Activated CD8-positive, alpha-beta memory T cell treated with anti-CD3 and anti-CD28 coated beads for 36 hours (primary cell): Measurements from ENCODE around the gene QRFP. TPM values are rescaled to one million over a fixed set of nuclear protein-coding genes. Genes with fewer than 3 reads are reported as not detected.

Experiments
- CTCF ChIA-PET: fragments of 350-600 bp; sonication (Branson Sonifier 250); formaldehyde crosslinking; loops from one replicate; lab custom pipeline; 2021; ENCODE audit warnings: antibody characterized with exemption; lab: Charles Lee
- POLR2A ChIA-PET: fragments of 350-600 bp; sonication (Branson Sonifier 250); formaldehyde crosslinking; loops from one replicate; lab custom pipeline; 2021; ENCODE audit warnings: antibody characterized with exemption; lab: Charles Lee
- total RNA-seq, 2 experiments: library from RNA; stranded (reverse); gene quantifications; one replicate each; pipeline ENCODE4 v1.2.3, GENCODE V29; 2021

The QRFP gene
- total RNA-seq, 2 experiments from 2014 or later = not detected

GRCh38 chr9:130908878-130909355 lies 12.3 kb upstream of the QRFP start:
- CTCF ChIA-PET = no interaction called here
- POLR2A ChIA-PET = no interaction called here

- ChIA-PET POLR2A (no interaction called here), CTCF (interaction anchor here (0.7 kb wide), 1 partner anchor 14 kb away, joined by 3 read pairs; no protein-coding TSS in a partner anchor)
These were observed 11.7 kb upstream of the QRFP start for GRCh38 chr9:130908146-130908877.

- ChIA-PET POLR2A (no interaction called here), CTCF (no interaction called here)
These were observed 10.3 kb upstream of the QRFP start for GRCh38 chr9:130906735-130907416.

- POLR2A ChIA-PET = no interaction called here
- CTCF ChIA-PET = interaction anchor here (0.6 kb wide), 1 partner anchor 1477 kb away, joined by 4 read pairs; no protein-coding TSS in a partner anchor
These were observed 9.5 kb upstream of the QRFP start for GRCh38 chr9:130905902-130906734.

- ChIA-PET CTCF (interaction anchor here (0.6 kb wide), 1 partner anchor 1478 kb away, joined by 4 read pairs; no protein-coding TSS in a partner anchor), POLR2A (no interaction called here)
These were observed 8.7 kb upstream of the QRFP start for GRCh38 chr9:130905125-130905901.

- ChIA-PET POLR2A (no interaction called here), CTCF (no interaction called here)
These were observed 7.7 kb upstream of the QRFP start for GRCh38 chr9:130904070-130905044.

- CTCF ChIA-PET = interaction anchor here (0.6 kb wide), 1 partner anchor 9 kb away, joined by 3 read pairs; no protein-coding TSS in a partner anchor
- POLR2A ChIA-PET = no interaction called here
These were observed 6.8 kb upstream of the QRFP start for GRCh38 chr9:130903194-130904069.

- ChIA-PET CTCF (no interaction called here), POLR2A (no interaction called here)
These were observed 5.9 kb upstream of the QRFP start for GRCh38 chr9:130902204-130903185.

GRCh38 chr9:130901498-130902203 lies 5.0 kb upstream of the QRFP start:
- POLR2A ChIA-PET = no interaction called here

GRCh38 chr9:130900701-130901497 lies 4.3 kb upstream of the QRFP start:
- ChIA-PET POLR2A (no interaction called here), CTCF (no interaction called here)

More at GRCh38 chr9:130901498-130902203, 5.0 kb upstream of the QRFP start:
- CTCF ChIA-PET = no interaction called here

GRCh38 chr9:130899051-130899748 lies 2.6 kb upstream of the QRFP start:
- POLR2A ChIA-PET = no interaction called here
- CTCF ChIA-PET = no interaction called here

GRCh38 chr9:130898552-130898852 lies 1.9 kb upstream of the QRFP start:
- ChIA-PET CTCF (no interaction called here), POLR2A (no interaction called here)

GRCh38 chr9:130897848-130898551 lies 1.4 kb upstream of the QRFP start:
- POLR2A ChIA-PET = no interaction called here
- CTCF ChIA-PET = no interaction called here
